GM23338 (cell line): ENCODE results near the gene GPR87. TPM values are rescaled to one million over a fixed set of nuclear protein-coding genes. Genes with fewer than 3 reads are reported as not detected.

ENCODE experiments used
- ATAC-seq: fragments of 200-7000 bp; cut with Tn5 transposase; 3 replicates; pipeline ENCODE4 v1.9.1; 2020
- DNase-seq: peaks from one replicate; pipeline ENCODE4 v3.0.0-alpha.2; 2015; ENCODE audit warnings: low spot score
- H2AFZ ChIP-seq: fragments of 200-600 bp; sonication (generic); 2 replicates; pipeline ENCODE4 v1.8.0; 2016; ENCODE audit warnings: antibody characterized with exemption, mild to moderate bottlenecking, moderate library complexity
- H3F3A ChIP-seq: fragments of 200-600 bp; sonication (generic); replicated peaks from 2 replicates; pipeline ENCODE4 v1.8.0; 2017; ENCODE audit warnings: antibody characterized with exemption, mixed run types, low read depth
- H3K27ac ChIP-seq: fragments of 200-600 bp; sonication (generic); 2 replicates; pipeline ENCODE4 v1.6.1; 2016; ENCODE audit warnings: low read depth
- H3K27me3 ChIP-seq: fragments of 200-600 bp; sonication (generic); 2 replicates; pipeline ENCODE4 v1.8.0; 2016; ENCODE audit warnings: mild to moderate bottlenecking, mixed run types, moderate library complexity; ENCODE audit not compliant: insufficient read depth
- H3K36me3 ChIP-seq: fragments of 200-600 bp; sonication (generic); 2 replicates; pipeline ENCODE4 v1.8.0; 2016; ENCODE audit warnings: mild to moderate bottlenecking; ENCODE audit not compliant: insufficient read depth
- H3K4me1 ChIP-seq: fragments of 200-600 bp; sonication (generic); 2 replicates; pipeline ENCODE4 v1.8.0; 2016; ENCODE audit warnings: mild to moderate bottlenecking, moderate library complexity; ENCODE audit not compliant: insufficient read depth
- H3K4me2 ChIP-seq: fragments of 200-600 bp; sonication (generic); 2 replicates; pipeline ENCODE4 v1.7.1; 2017; ENCODE audit warnings: mixed run types
- H3K4me3 ChIP-seq: fragments of 200-600 bp; sonication (generic); 2 replicates; pipeline ENCODE4 v1.6.1; 2016; ENCODE audit warnings: mixed run types
- H3K79me2 ChIP-seq: fragments of 200-600 bp; sonication (generic); replicated peaks from 2 replicates; pipeline ENCODE4 v1.8.0; 2017; ENCODE audit warnings: mild to moderate bottlenecking; ENCODE audit not compliant: insufficient read depth
- H3K9me2 ChIP-seq: fragments of 200-600 bp; sonication (generic); 2 replicates; pipeline ENCODE4 v1.8.0; 2017; ENCODE audit not compliant: insufficient read depth
- H4K20me1 ChIP-seq: fragments of 200-600 bp; sonication (generic); replicated peaks from 2 replicates; pipeline ENCODE4 v1.8.0; 2017; ENCODE audit warnings: mild to moderate bottlenecking; ENCODE audit not compliant: insufficient read depth
- H3K27ac Mint-ChIP-seq: 2 replicates; pipeline ENCODE4 v1.8.0; 2020; ENCODE audit warnings: inconsistent platforms, mild to moderate bottlenecking, moderate library complexity, mixed read lengths
- H3K27me3 Mint-ChIP-seq: 3 replicates; pipeline ENCODE4 v1.8.0; 2022; ENCODE audit warnings: low read depth, mild to moderate bottlenecking, moderate library complexity, mixed read lengths, inconsistent platforms; ENCODE audit not compliant: insufficient read depth, poor library complexity
- H3K36me3 Mint-ChIP-seq: 3 replicates; pipeline ENCODE4 v1.8.0; 2021; ENCODE audit warnings: low read depth, mild to moderate bottlenecking, inconsistent platforms, moderate library complexity, mixed read lengths
- H3K4me1 Mint-ChIP-seq: 3 replicates; pipeline ENCODE4 v1.8.0; 2020; ENCODE audit warnings: mild to moderate bottlenecking, inconsistent platforms, mixed read lengths
- H3K4me3 Mint-ChIP-seq: 3 replicates; pipeline ENCODE4 v1.8.0; 2021; ENCODE audit warnings: moderate library complexity, mild to moderate bottlenecking, inconsistent platforms, mixed read lengths
- H3K9me3 Mint-ChIP-seq: 3 replicates; pipeline ENCODE4 v1.8.0; 2020; ENCODE audit warnings: moderate library complexity, mild to moderate bottlenecking, inconsistent platforms, mixed read lengths
- CREB1 ChIP-seq: fragments of 250-450 bp; sonication (Bioruptor Pico); IDR thresholded peaks from 2 replicates; pipeline ENCODE4 v1.5.0; 2020; ENCODE audit warnings: low read depth, mild to moderate bottlenecking, moderate library complexity
- CTCF ChIP-seq, 2 experiments: fragments of 200-600 bp in 1 of 2; sonication (generic) in 1 of 2; conservative IDR thresholded peaks; 2 replicates each; pipeline versions ENCODE4 v1.5.1 to v1.6.1; 2016 to 2017; ENCODE audit warnings: antibody characterized with exemption in 2 of 2, low read depth in 2 of 2, mild to moderate bottlenecking in 2 of 2, moderate library complexity in 1 of 2
- ETS1 ChIP-seq: IDR thresholded peaks from 2 replicates; pipeline ENCODE4 v1.6.1; 2016; ENCODE audit warnings: antibody characterized with exemption
- EZH2 ChIP-seq: fragments of 200-600 bp; sonication (generic); IDR thresholded peaks from one replicate; pipeline ENCODE4 v1.8.0; 2017; ENCODE audit warnings: antibody characterized with exemption, mild to moderate bottlenecking, low read depth; ENCODE audit not compliant: unreplicated experiment
- EZH2phosphoT487 ChIP-seq: fragments of 200-600 bp; sonication (generic); IDR thresholded peaks from one replicate; pipeline ENCODE4 v1.8.1; 2018; ENCODE audit warnings: antibody characterized with exemption; ENCODE audit not compliant: unreplicated experiment
- JUNB ChIP-seq: IDR thresholded peaks from one replicate; pipeline ENCODE4 v1.6.1; 2016; ENCODE audit warnings: antibody characterized with exemption; ENCODE audit not compliant: unreplicated experiment
- NANOG ChIP-seq: IDR thresholded peaks from 2 replicates; pipeline ENCODE4 v1.6.1; 2016; ENCODE audit warnings: antibody characterized with exemption, borderline replicate concordance
- POLR2AphosphoS5 ChIP-seq: IDR thresholded peaks from 2 replicates; pipeline ENCODE4 v1.6.1; 2016; ENCODE audit warnings: antibody characterized with exemption, low read depth
- REST ChIP-seq: IDR thresholded peaks from one replicate; pipeline ENCODE4 v1.6.1; 2018; ENCODE audit warnings: antibody characterized with exemption; ENCODE audit not compliant: unreplicated experiment
- STAT1 ChIP-seq: IDR thresholded peaks from one replicate; pipeline ENCODE4 v1.6.1; 2016; ENCODE audit warnings: antibody characterized with exemption; ENCODE audit not compliant: unreplicated experiment
- ZNF114 ChIP-seq: fragments of 250-450 bp; sonication (Bioruptor Pico); IDR thresholded peaks from 2 replicates; pipeline ENCODE4 v1.5.0; 2020; ENCODE audit warnings: mild to moderate bottlenecking, moderate library complexity
- ZNF331 ChIP-seq: fragments of 250-450 bp; sonication (Bioruptor Pico); IDR thresholded peaks from 2 replicates; pipeline ENCODE4 v1.5.0; 2020; ENCODE audit warnings: low read depth, mild to moderate bottlenecking, moderate library complexity
- ZNF462 ChIP-seq: fragments of 250-450 bp; sonication (Bioruptor Pico); IDR thresholded peaks from 2 replicates; pipeline ENCODE4 v1.5.0; 2020; ENCODE audit warnings: mild to moderate bottlenecking, moderate library complexity
- polyA plus RNA-seq: library from polyadenylated mRNA; unstranded; fragments of >200 nt; fragmentation: Nextera tagmentation; extraction: Ambion mirVana; gene quantifications from 2 replicates; pipeline ENCODE4 v1.2.1, GENCODE V29; 2016
- total RNA-seq: library from RNA; depleted of rRNA; stranded (reverse); fragments of >200 nt; shearing (Covaris generic); gene quantifications from 2 replicates; pipeline ENCODE4 v1.2.3, GENCODE V29; 2014

Gene GPR87
- total and polyA plus RNA-seq, 2 experiments from 2014 or later, result 0.21 TPM; not detected in 1

- Histone ChIP-seq H3K4me2 (no peak within 1 kb of the TSS), H2AFZ (no peak within 1 kb of the TSS), H3K4me3 (no peak within 1 kb of the TSS), H3K9me2 (no peaks in the 10 kb centered on the region; the same call in 1 of the 2 replicates), H3K36me3 (no peaks in the 10 kb centered on the region), H3F3A (no peaks in the 10 kb centered on the region), H3K27ac (no peak within 1 kb of the TSS), H3K27me3 (no peaks in the 10 kb centered on the region), H3K4me1 (no peaks in the 10 kb centered on the region; the same call in 1 of the 2 replicates), H3K79me2 (no peaks in the 10 kb centered on the region), H4K20me1 (no peaks in the 10 kb centered on the region)
- TF ChIP-seq REST (no peak), ZNF114 (CRISPR knock-in tag) (no peak), NANOG (no peak), POLR2AphosphoS5 (no peak), ETS1 (no peak), STAT1 (no peak), CTCF (conservative IDR thresholded peaks at IDR 0.05; ENCODE audit: low read depth in 2 of 2) (no peak), EZH2 (no peak), EZH2phosphoT487 (no peak), ZNF331 (CRISPR knock-in tag) (no peak), CREB1 (no peak), JUNB (no peak), ZNF462 (CRISPR knock-in tag) (no peak)
- ATAC-seq (no peak), DNase-seq (no peak)
- H3K4me1 Mint-ChIP-seq, result peaks cover 15% of the 10 kb centered on the region
- H3K9me3 Mint-ChIP-seq, result no peaks in the 10 kb centered on the region
- no peak within 1 kb of the TSS for H3K27ac Mint-ChIP-seq
- H3K4me3 Mint-ChIP-seq, result no peak within 1 kb of the TSS
- H3K36me3 Mint-ChIP-seq, result no peaks in the 10 kb centered on the region
- no peaks in the 10 kb centered on the region for H3K27me3 Mint-ChIP-seq
Observed at GRCh38 chr3:151329363-151329762, 12.7 kb upstream of the GPR87 start, which contains the start of gene P2RY13. TSS of gene P2RY13 (minus strand) at chr3:151329549. CDS start at chr3:151329528, 21 bp downstream.
